ENCODE data around the gene ANKRD33B.

ANKRD33B gene

DNA sequence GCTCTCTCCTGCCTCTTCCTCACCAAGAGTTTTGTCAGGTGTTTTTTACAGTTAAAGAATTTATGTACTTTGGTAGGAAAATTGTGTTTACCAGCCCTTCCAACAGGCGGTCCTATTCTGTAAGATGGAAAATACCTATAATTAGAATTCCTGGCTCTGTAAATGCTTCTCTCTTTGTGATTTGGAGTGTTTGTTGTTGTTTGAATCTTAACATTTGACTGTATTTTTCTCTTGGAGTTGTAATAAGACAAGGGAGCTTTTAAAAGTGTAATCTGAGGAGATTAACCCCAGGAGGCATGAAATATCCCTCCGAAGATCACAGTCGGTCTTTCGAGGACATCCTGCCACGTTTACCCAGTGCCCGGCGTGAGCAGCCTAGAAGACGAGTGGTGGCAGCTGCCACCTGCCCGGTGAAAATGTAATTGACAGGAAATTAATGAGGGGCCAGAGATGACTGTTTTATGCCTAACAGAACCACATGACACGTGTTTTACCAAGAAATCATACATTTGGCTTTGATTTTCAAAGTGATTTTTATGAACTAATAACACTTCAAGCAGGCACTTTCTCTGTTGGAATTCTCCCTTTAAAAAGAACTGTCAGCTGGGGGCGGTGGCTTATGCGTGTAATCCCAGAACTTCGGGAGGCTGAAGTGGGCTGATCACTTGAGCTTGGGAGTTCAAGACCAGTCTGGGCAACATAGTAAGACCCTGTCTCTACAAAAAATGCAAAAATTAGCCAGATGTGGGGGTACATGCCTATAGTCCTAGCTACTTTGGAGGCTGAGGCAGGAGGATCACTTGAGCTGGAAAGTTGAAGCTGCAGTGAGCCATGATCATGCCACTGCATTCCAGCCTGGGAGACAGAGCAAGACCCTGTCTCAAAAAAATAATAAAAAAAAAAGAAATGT, 20.0 kb downstream of the ANKRD33B start:
- CTCF ChIA-PET: interaction anchor here (0.8 to 2.5 kb wide), 10 partner anchors 7 to 107 kb away, joined by 3 to 17 read pairs (median 4); no protein-coding TSS in a partner anchor
- no peak for DNase-seq (ENCODE audit: extremely low spot score)
- POLR2A ChIA-PET: interaction anchor here (0.9 kb wide), 1 partner anchor 10 kb away, joined by 3 read pairs; no protein-coding TSS in a partner anchor
- TF ChIP-seq, protein P1, sequence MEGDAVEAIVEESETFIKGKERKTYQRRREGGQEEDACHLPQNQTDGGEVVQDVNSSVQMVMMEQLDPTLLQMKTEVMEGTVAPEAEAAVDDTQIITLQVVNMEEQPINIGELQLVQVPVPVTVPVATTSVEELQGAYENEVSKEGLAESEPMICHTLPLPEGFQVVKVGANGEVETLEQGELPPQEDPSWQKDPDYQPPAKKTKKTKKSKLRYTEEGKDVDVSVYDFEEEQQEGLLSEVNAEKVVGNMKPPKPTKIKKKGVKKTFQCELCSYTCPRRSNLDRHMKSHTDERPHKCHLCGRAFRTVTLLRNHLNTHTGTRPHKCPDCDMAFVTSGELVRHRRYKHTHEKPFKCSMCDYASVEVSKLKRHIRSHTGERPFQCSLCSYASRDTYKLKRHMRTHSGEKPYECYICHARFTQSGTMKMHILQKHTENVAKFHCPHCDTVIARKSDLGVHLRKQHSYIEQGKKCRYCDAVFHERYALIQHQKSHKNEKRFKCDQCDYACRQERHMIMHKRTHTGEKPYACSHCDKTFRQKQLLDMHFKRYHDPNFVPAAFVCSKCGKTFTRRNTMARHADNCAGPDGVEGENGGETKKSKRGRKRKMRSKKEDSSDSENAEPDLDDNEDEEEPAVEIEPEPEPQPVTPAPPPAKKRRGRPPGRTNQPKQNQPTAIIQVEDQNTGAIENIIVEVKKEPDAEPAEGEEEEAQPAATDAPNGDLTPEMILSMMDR (IDR thresholded peaks at IDR 0.05; ENCODE audit: control extremely low read depth, extremely low read depth, low read depth, missing control alignments): no peak

DNA sequence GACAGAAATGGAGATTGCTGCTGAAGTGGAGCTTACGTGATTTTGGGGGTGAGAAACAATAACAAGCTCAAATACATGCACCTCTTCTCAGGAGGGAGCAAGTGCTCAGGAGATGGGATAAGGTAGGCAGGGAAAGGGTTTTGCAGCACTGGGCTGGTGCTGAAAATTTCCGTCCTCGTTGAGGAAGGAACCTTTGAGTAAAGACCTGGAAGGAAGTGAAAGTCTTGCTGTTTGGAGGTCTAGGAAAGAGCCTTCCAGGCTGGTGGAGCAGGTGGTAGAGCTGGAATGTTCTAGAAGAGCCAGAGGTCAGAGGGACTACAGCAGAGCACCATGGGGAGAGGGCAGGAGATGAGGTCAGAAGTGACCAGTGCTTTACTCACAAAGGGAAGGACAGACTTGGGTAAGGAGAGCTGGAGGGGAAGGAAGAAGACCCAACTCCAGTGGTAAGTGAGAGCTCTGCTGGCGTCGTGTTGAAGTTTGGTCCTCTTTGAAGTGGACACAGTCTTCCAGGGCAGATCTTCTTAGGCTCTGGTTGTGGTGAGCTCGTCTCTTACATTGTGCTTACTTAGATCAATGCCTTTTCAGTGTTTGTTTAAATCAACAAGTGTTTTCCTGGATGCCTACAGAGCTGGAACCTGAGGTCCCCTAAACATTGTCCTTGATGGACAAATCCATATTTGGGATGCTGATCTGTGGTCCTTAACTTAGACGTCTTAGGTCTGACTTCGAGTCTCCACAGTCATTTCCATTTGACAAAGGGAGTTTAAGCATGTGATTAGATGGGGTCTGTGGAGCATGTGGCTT, 21.0 kb downstream of the ANKRD33B start:
- ChIA-PET POLR2A (interaction anchor here (0.9 kb wide), 1 partner anchor 9 kb away, joined by 3 read pairs; no protein-coding TSS in a partner anchor), CTCF (interaction anchor here (0.8 to 2.5 kb wide), 11 partner anchors 8 to 137 kb away, joined by 3 to 17 read pairs (median 4); no protein-coding TSS in a partner anchor)
- TF ChIP-seq, protein P1 (IDR thresholded peaks at IDR 0.05; ENCODE audit: control extremely low read depth, extremely low read depth, low read depth, missing control alignments): no peak
- no peak for DNase-seq (ENCODE audit: extremely low spot score)

DNA sequence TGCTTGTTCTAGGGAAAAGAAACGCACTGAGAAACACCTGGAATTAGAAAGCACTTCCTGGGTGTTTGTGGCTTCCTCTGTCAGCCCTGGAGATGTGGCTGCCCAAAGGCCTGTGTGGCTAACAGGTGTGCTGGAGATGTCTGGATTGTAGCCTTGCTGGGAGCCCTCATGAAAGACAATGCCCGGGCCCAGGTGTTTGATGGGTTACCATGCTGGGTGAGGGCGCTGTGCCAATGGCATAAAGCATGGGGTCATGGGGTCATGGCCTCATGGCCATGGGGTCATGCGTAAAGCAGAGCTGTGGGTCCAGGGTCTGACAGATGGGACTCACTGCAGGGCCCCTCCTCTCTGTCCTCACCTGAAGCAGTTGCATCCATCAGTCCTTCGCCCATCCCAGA, 21.6 kb downstream of the ANKRD33B start:
- TF ChIP-seq, protein P1 (IDR thresholded peaks at IDR 0.05; ENCODE audit: control extremely low read depth, extremely low read depth, low read depth, missing control alignments): no peak
- CTCF ChIA-PET: interaction anchor here (0.9 to 2.5 kb wide), 5 partner anchors 9 to 137 kb away, joined by 3 to 7 read pairs (median 4); no protein-coding TSS in a partner anchor
- POLR2A ChIA-PET: no interaction called here
- no peak for DNase-seq (ENCODE audit: extremely low spot score)

DNA sequence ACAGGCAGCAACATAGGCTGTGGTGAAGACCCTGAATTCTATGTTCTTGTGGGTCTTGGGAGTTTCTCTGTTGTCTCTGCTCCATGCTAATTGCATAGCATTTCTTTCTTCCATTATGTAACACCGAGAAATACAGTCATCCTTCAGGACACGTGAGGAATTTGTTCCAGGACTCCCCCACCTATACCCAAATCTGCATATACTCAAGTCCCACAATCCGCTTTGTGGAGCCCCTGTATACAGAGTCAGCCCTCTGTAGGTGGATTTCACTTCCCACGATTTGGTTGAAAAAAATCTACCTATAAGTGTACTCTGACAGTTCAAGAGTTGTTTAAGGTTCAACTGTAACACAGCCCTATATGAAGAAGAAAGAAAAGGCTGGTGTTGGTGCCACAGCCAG, 22.1 kb downstream of the ANKRD33B start:
- TF ChIP-seq, protein P1 (IDR thresholded peaks at IDR 0.05; ENCODE audit: control extremely low read depth, extremely low read depth, low read depth, missing control alignments): no peak
- ChIA-PET CTCF (interaction anchor here (1.0 kb wide), 1 partner anchor 10 kb away, joined by 3 read pairs; no protein-coding TSS in a partner anchor), POLR2A (no interaction called here)
- DNase-seq (ENCODE audit: extremely low spot score): no peak

DNA sequence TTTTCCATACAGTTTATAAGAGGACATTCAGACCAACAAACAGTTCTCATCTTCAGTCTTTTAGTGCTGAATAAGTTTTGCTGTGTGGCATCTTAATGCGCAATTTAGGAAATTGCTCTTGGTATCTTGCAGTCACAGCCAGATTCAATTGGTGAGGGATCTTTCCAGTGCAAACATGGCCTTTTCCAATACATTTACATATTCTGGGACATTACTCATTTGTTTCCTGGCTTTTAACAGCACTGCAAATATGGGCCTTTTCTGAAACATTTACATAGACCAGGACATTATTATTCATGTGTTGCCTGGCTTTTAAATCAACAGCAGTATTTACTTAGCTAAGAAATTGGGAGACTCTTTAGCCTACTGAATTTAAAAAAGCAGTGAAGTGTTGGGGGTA, 22.7 kb downstream of the ANKRD33B start:
- POLR2A ChIA-PET: interaction anchor here (1.4 kb wide), 1 partner anchor 23 kb away, joined by 3 read pairs; the partner anchor contains the start of gene ANKRD33B
- TF ChIP-seq, protein P1 (IDR thresholded peaks at IDR 0.05; ENCODE audit: control extremely low read depth, extremely low read depth, low read depth, missing control alignments): no peak
- no peak for DNase-seq (ENCODE audit: extremely low spot score)
- CTCF ChIA-PET: interaction anchor here (0.9 to 1.3 kb wide), 4 partner anchors 10 to 42 kb away, joined by 3 to 5 read pairs (median 3); no protein-coding TSS in a partner anchor
